ENCODE data around the gene PRG2. TPM values are rescaled to one million over a fixed set of nuclear protein-coding genes. Genes with fewer than 3 reads are reported as not detected.

PRG2 gene
- total RNA-seq, 1 experiment from 2014 or later: not detected

DNA sequence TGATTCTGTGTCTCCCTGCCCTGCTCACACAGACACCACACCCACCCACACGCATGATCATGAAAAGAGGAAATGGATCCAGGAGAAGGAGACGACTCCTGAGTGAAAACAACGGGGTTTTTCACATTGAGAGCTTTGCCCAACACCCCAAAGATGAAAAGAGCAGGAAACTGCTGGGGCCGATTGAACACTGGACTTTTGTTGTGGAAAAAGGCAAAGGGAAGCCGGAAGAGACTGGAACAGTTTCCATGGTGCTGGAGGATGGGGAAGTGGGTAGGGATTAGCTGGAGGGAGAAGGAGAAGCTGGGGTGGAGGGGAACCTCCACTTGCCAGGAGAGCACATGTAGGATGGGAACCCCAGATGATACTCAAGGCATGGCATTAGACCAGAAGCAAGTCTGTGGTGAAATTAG, 41.7 kb upstream of the PRG2 start:
- Histone ChIP-seq H3K36me3 (ENCODE audit: control insufficient read depth, insufficient read depth, low read length) (no peaks in the 10 kb centered on the region), H3K4me1 (ENCODE audit: control insufficient read depth, insufficient read depth, low read length) (0 out of 2 replicates have a peak, but pooled peaks cover 2% of the 10 kb centered on the region), H3K27ac (ENCODE audit: low read length) (no peak overlapping the region), H3K27me3 (ENCODE audit: control insufficient read depth, insufficient read depth, low read length) (0 out of 2 replicates have a peak, but pooled peaks cover 6% of the 10 kb centered on the region), H3K9me3 (ENCODE audit: control insufficient read depth, insufficient read depth, low read depth, low read length) (no peaks in the 10 kb centered on the region), H3K4me3 (ENCODE audit: low read depth in 2 of 2, low read length in 2 of 2) (no peak overlapping the region)
- no peak for TF ChIP-seq POLR2AphosphoS5 (IDR thresholded peaks at IDR 0.05; ENCODE audit: low read depth, low read length)
- TF ChIP-seq, protein P1, sequence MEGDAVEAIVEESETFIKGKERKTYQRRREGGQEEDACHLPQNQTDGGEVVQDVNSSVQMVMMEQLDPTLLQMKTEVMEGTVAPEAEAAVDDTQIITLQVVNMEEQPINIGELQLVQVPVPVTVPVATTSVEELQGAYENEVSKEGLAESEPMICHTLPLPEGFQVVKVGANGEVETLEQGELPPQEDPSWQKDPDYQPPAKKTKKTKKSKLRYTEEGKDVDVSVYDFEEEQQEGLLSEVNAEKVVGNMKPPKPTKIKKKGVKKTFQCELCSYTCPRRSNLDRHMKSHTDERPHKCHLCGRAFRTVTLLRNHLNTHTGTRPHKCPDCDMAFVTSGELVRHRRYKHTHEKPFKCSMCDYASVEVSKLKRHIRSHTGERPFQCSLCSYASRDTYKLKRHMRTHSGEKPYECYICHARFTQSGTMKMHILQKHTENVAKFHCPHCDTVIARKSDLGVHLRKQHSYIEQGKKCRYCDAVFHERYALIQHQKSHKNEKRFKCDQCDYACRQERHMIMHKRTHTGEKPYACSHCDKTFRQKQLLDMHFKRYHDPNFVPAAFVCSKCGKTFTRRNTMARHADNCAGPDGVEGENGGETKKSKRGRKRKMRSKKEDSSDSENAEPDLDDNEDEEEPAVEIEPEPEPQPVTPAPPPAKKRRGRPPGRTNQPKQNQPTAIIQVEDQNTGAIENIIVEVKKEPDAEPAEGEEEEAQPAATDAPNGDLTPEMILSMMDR (IDR thresholded peaks at IDR 0.05): no peak
- no peak for TF ChIP-seq TCF7L2 (IDR thresholded peaks at IDR 0.05; ENCODE audit: low read depth, low read length)
- TF ChIP-seq, protein P2, sequence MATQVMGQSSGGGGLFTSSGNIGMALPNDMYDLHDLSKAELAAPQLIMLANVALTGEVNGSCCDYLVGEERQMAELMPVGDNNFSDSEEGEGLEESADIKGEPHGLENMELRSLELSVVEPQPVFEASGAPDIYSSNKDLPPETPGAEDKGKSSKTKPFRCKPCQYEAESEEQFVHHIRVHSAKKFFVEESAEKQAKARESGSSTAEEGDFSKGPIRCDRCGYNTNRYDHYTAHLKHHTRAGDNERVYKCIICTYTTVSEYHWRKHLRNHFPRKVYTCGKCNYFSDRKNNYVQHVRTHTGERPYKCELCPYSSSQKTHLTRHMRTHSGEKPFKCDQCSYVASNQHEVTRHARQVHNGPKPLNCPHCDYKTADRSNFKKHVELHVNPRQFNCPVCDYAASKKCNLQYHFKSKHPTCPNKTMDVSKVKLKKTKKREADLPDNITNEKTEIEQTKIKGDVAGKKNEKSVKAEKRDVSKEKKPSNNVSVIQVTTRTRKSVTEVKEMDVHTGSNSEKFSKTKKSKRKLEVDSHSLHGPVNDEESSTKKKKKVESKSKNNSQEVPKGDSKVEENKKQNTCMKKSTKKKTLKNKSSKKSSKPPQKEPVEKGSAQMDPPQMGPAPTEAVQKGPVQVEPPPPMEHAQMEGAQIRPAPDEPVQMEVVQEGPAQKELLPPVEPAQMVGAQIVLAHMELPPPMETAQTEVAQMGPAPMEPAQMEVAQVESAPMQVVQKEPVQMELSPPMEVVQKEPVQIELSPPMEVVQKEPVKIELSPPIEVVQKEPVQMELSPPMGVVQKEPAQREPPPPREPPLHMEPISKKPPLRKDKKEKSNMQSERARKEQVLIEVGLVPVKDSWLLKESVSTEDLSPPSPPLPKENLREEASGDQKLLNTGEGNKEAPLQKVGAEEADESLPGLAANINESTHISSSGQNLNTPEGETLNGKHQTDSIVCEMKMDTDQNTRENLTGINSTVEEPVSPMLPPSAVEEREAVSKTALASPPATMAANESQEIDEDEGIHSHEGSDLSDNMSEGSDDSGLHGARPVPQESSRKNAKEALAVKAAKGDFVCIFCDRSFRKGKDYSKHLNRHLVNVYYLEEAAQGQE (IDR thresholded peaks at IDR 0.05; ENCODE audit: insufficient read depth in 1 of 2, low read depth in 2 of 2, low read length in 1 of 2): no peak
- TF ChIP-seq SIN3A (IDR thresholded peaks at IDR 0.05; ENCODE audit: borderline replicate concordance, insufficient read depth, low read depth, low read length): no peak
- intact Hi-C loops (cut with micrococcal nuclease; ENCODE audit: unreplicated experiment): no loop called here
- CTCF ChIA-PET: interaction anchor here (1.1 kb wide), 1 partner anchor 27 kb away, joined by 6 read pairs; no protein-coding TSS in a partner anchor
- ATAC-seq (no peak), DNase-seq (ENCODE audit: low read depth, low spot score) (no peak)
- in situ Hi-C loops (cut with HindIII; ENCODE audit: low pct_unique_long_range_greater_than_20kb, low sequenced_read_pairs): no loop called here
- POLR2A ChIA-PET: no interaction called here
- no TSS peak for BruUV-seq (replicated peaks)

DNA sequence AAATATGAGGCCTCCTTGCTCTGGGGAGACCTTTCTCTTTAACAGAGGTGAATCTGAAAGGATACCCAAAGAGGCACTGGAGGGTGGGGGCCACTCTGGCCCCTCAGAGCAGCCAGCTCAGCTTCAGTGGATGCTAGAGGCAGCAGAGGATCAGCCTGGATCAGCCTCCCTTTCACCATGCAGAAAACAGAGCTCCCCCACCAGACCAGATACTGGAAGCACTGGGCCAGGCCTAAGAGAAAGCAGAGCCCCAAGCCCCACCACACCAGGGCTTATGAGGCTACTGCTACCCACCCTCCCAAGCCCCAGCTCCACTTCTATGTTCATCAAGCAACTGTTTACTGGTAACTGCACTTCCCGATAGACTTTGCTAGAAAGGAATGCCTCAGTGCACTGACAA, 40.5 kb upstream of the PRG2 start:
- POLR2A ChIA-PET: no interaction called here
- H3K4me3 ChIP-seq (ENCODE audit: low read depth in 2 of 2, low read length in 2 of 2): no peak overlapping the region
- no peak for TF ChIP-seq TCF7L2 (IDR thresholded peaks at IDR 0.05; ENCODE audit: low read depth, low read length)
- no peak for TF ChIP-seq POLR2AphosphoS5 (IDR thresholded peaks at IDR 0.05; ENCODE audit: low read depth, low read length)
- TF ChIP-seq, protein P1 (IDR thresholded peaks at IDR 0.05): no peak
- TF ChIP-seq, protein P2 (IDR thresholded peaks at IDR 0.05; ENCODE audit: insufficient read depth in 1 of 2, low read depth in 2 of 2, low read length in 1 of 2): no peak
- TF ChIP-seq SIN3A (IDR thresholded peaks at IDR 0.05; ENCODE audit: borderline replicate concordance, insufficient read depth, low read depth, low read length): no peak
- BruUV-seq (replicated peaks): no TSS peak
- 0 out of 2 replicates have a peak, but pooled peaks cover 6% of the 10 kb centered on the region for H3K27me3 ChIP-seq (ENCODE audit: control insufficient read depth, insufficient read depth, low read length)
- ATAC-seq (no peak; the same call in 1 of the 2 replicates), DNase-seq (ENCODE audit: low read depth, low spot score) (no peak)
- no peak overlapping the region for H3K27ac ChIP-seq (ENCODE audit: low read length)
- CTCF ChIA-PET: interaction anchor here (0.7 to 1.1 kb wide), 2 partner anchors 46 to 62 kb away, joined by 3 read pairs; no protein-coding TSS in a partner anchor
- H3K36me3 ChIP-seq (ENCODE audit: control insufficient read depth, insufficient read depth, low read length): no peaks in the 10 kb centered on the region
- peaks cover 8% of the 10 kb centered on the region for H3K4me1 ChIP-seq (ENCODE audit: control insufficient read depth, insufficient read depth, low read length)
- in situ Hi-C loops (cut with HindIII; ENCODE audit: low pct_unique_long_range_greater_than_20kb, low sequenced_read_pairs): no loop called here
- H3K9me3 ChIP-seq (ENCODE audit: control insufficient read depth, insufficient read depth, low read depth, low read length): no peaks in the 10 kb centered on the region
- intact Hi-C loops (cut with micrococcal nuclease; ENCODE audit: unreplicated experiment): no loop called here

Data from Panc1 (cell line).